Astrocyte (in vitro differentiated cells and primary cell): Measurements from ENCODE around the gene CCSER1. TPM values are rescaled to one million over a fixed set of nuclear protein-coding genes. Genes with fewer than 3 reads are reported as not detected.
"Not testable (repeated sequence)": the region's sequence is repeated elsewhere in the genome, so short reads cannot be mapped to it uniquely, and the experiment has no call there.

Experiments
- DNase-seq: peaks from one replicate; pipeline ENCODE4 v3.0.0-alpha.2; 2010; ENCODE audit warnings: low read depth
- FAIRE-seq: peaks from 2 replicates; lab custom pipeline; 2011; peaks lifted over from hg19 to GRCh38; lab: Jason Lieb, UNC
- H2AFZ ChIP-seq: 2 replicates; pipeline ENCODE4 v1.6.0; 2012; ENCODE audit warnings: low read depth, low read length, inconsistent platforms
- H3K27ac ChIP-seq: 2 replicates; pipeline ENCODE4 v1.5.1; 2011; ENCODE audit warnings: low read depth, low read length, inconsistent platforms
- H3K27me3 ChIP-seq: 2 replicates; pipeline ENCODE4 v1.6.0; 2011; ENCODE audit warnings: low read length, inconsistent platforms; ENCODE audit not compliant: insufficient read depth
- H3K36me3 ChIP-seq: 2 replicates; pipeline ENCODE4 v1.5.1; 2011; ENCODE audit warnings: low read length, inconsistent platforms; ENCODE audit not compliant: insufficient read depth
- H3K4me1 ChIP-seq: 2 replicates; pipeline ENCODE4 v1.5.1; 2011; ENCODE audit warnings: low read length, inconsistent platforms; ENCODE audit not compliant: insufficient read depth
- H3K4me2 ChIP-seq: 2 replicates; pipeline ENCODE4 v1.6.0; 2012; ENCODE audit warnings: low read length, inconsistent platforms
- H3K4me3 ChIP-seq: 2 replicates; pipeline ENCODE4 v1.5.1; 2011; ENCODE audit warnings: low read depth, mild to moderate bottlenecking, low read length, inconsistent platforms; ENCODE audit not compliant: insufficient read depth
- H3K79me2 ChIP-seq: 2 replicates; pipeline ENCODE4 v1.6.0; 2012; ENCODE audit warnings: mild to moderate bottlenecking, low read length, inconsistent platforms; ENCODE audit not compliant: insufficient read depth
- H3K9ac ChIP-seq: 2 replicates; pipeline ENCODE4 v1.6.0; 2012; ENCODE audit warnings: mild to moderate bottlenecking, low read length, inconsistent platforms
- H3K9me3 ChIP-seq: 2 replicates; pipeline ENCODE4 v1.5.1; 2012; ENCODE audit warnings: low read depth, mild to moderate bottlenecking, low read length, inconsistent platforms; ENCODE audit not compliant: insufficient read depth
- H4K20me1 ChIP-seq: 2 replicates; pipeline ENCODE4 v1.6.0; 2012; ENCODE audit warnings: low read length, inconsistent platforms; ENCODE audit not compliant: insufficient read depth
- H3K27ac Mint-ChIP-seq: one replicate; pipeline ENCODE4 v1.8.0; 2021; ENCODE audit warnings: mild to moderate bottlenecking, mixed read lengths; ENCODE audit not compliant: unreplicated experiment
- H3K27me3 Mint-ChIP-seq: one replicate; pipeline ENCODE4 v1.8.0; 2021; ENCODE audit warnings: low read depth, mixed read lengths; ENCODE audit not compliant: unreplicated experiment
- H3K36me3 Mint-ChIP-seq: one replicate; pipeline ENCODE4 v1.8.0; 2021; ENCODE audit warnings: low read depth, mixed read lengths; ENCODE audit not compliant: unreplicated experiment
- H3K4me1 Mint-ChIP-seq: one replicate; pipeline ENCODE4 v1.8.0; 2021; ENCODE audit warnings: low read depth, mixed read lengths; ENCODE audit not compliant: unreplicated experiment
- H3K4me3 Mint-ChIP-seq: one replicate; pipeline ENCODE4 v1.8.0; 2021; ENCODE audit warnings: mild to moderate bottlenecking, moderate library complexity, mixed read lengths; ENCODE audit not compliant: unreplicated experiment
- H3K9me3 Mint-ChIP-seq: one replicate; pipeline ENCODE4 v1.8.0; 2021; ENCODE audit warnings: mild to moderate bottlenecking, mixed read lengths; ENCODE audit not compliant: unreplicated experiment
- EZH2 ChIP-seq: IDR thresholded peaks from 2 replicates; pipeline ENCODE4 v1.6.1; 2012; ENCODE audit warnings: mild to moderate bottlenecking, low read length, inconsistent platforms; ENCODE audit not compliant: insufficient read depth
- total RNA-seq: library from RNA; stranded (reverse); gene quantifications from 2 replicates; pipeline ENCODE4 v1.2.1, GENCODE V29; 2021
- TF ChIP-seq, protein P1 (sequence below): IDR thresholded peaks from 2 replicates; pipeline ENCODE4 v1.5.1; 2011; ENCODE audit warnings: low read depth, mild to moderate bottlenecking, inconsistent platforms, low read length, moderate library complexity; ENCODE audit not compliant: insufficient read depth

Gene CCSER1
- total RNA-seq, 1 donor from 2014 or later, result 2.2 TPM

DNA sequence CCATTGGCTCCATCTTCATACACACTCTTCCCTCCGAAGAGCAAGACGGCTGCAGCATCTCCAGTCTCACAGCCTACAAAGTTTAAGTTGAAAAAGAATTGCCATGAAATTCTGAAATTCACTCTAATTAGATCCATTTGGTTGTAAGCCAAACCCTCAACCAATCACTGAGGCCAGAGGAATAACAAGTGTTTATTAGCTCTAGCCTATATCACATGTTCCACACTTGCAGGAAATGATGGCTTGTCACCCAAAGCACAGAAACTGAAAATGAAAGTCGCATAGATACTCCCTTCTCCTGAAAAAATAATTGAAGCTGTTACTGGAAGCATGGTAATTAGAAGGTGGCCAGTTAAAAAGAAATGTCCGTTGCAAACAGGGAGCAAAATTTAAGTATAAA lies 1071.8 kb downstream of the CCSER1 start:
- Mint-ChIP-seq H3K27me3 (no peaks in the 10 kb centered on the region), H3K4me3 (no peak overlapping the region), H3K4me1 (no peaks in the 10 kb centered on the region), H3K36me3 (no peaks in the 10 kb centered on the region), H3K9me3 (no peaks in the 10 kb centered on the region), H3K27ac (no peak overlapping the region)
- Histone ChIP-seq H3K4me2 (peak overlapping the region; percentile 65), H3K27ac (no peak overlapping the region), H4K20me1 (no peaks in the 10 kb centered on the region), H3K4me1 (no peaks in the 10 kb centered on the region), H2AFZ (peak overlapping the region; percentile 47), H3K36me3 (no peaks in the 10 kb centered on the region), H3K9ac (no peak overlapping the region), H3K79me2 (no peaks in the 10 kb centered on the region), H3K9me3 (no peaks in the 10 kb centered on the region), H3K4me3 (peak overlapping the region; percentile 23), H3K27me3 (no peaks in the 10 kb centered on the region)
- FAIRE-seq, result no peak
- no peak for DNase-seq
- TF ChIP-seq EZH2, result no peak
- TF ChIP-seq, protein P1, sequence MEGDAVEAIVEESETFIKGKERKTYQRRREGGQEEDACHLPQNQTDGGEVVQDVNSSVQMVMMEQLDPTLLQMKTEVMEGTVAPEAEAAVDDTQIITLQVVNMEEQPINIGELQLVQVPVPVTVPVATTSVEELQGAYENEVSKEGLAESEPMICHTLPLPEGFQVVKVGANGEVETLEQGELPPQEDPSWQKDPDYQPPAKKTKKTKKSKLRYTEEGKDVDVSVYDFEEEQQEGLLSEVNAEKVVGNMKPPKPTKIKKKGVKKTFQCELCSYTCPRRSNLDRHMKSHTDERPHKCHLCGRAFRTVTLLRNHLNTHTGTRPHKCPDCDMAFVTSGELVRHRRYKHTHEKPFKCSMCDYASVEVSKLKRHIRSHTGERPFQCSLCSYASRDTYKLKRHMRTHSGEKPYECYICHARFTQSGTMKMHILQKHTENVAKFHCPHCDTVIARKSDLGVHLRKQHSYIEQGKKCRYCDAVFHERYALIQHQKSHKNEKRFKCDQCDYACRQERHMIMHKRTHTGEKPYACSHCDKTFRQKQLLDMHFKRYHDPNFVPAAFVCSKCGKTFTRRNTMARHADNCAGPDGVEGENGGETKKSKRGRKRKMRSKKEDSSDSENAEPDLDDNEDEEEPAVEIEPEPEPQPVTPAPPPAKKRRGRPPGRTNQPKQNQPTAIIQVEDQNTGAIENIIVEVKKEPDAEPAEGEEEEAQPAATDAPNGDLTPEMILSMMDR, result no peak

DNA sequence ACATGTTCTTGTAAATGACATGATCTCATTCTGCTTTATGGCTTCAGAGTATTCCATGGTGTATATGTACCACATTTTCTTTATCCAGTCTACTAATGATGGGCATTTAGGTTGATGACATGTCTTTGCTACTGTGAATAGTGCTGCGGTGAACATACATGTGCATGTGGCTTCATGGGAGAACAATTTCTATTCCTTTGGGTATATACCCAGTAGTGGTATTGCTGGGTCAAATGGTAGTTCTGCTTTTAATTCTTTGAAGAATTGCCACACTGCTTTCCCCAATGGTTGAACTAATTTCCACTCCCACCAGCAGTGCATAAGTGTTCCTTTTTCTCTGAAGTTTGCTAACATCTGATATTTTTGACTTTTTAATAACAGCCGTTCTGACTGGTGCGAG lies 1080.3 kb downstream of the CCSER1 start:
- H3K9ac ChIP-seq, result no peak overlapping the region
- no peaks in the 10 kb centered on the region for H4K20me1 ChIP-seq
- Mint-ChIP-seq H3K9me3 (no peaks in the 10 kb centered on the region), H3K4me1 (no peaks in the 10 kb centered on the region), H3K36me3 (no peaks in the 10 kb centered on the region), H3K4me3 (no peak overlapping the region), H3K27me3 (peaks cover 1% of the 10 kb centered on the region), H3K27ac (no peak overlapping the region)
- no peak overlapping the region for H2AFZ ChIP-seq
- no peak overlapping the region for H3K27ac ChIP-seq
- H3K4me3 ChIP-seq, result no peak overlapping the region
- H3K9me3 ChIP-seq, result no peaks in the 10 kb centered on the region
- no peak overlapping the region for H3K4me2 ChIP-seq
- no peak for DNase-seq
- no peaks in the 10 kb centered on the region for H3K79me2 ChIP-seq
- TF ChIP-seq, protein P1, result no peak
- no peak for TF ChIP-seq EZH2
- no peaks in the 10 kb centered on the region for H3K27me3 ChIP-seq
- H3K4me1 ChIP-seq, result no peaks in the 10 kb centered on the region
- no peaks in the 10 kb centered on the region for H3K36me3 ChIP-seq
- no peak for FAIRE-seq

DNA sequence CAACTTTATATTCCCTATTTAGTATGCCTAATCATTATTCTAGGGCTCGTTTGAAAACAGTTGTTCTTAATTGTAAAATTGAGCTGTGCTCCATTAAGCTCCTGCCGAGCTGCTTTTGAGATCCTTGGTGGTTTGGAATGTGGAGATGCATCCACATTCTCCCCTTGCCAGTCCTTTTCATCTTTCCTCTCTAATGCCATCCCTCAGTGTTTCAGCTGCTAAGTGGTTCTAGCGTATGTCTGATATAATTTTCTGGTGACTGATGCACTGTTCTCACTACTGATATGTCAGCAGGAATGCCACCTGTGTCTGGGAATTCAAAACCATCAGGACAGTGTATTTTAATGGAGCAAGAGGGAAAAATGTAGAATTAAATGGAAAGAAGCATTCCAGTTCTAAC lies 1085.0 kb downstream of the CCSER1 start:
- Histone ChIP-seq H3K9ac (no peak overlapping the region), H3K27me3 (no peaks in the 10 kb centered on the region), H3K36me3 (no peaks in the 10 kb centered on the region), H3K4me2 (no peak overlapping the region), H4K20me1 (no peaks in the 10 kb centered on the region), H3K4me3 (no peak overlapping the region), H3K9me3 (no peaks in the 10 kb centered on the region), H3K4me1 (no peaks in the 10 kb centered on the region), H2AFZ (no peak overlapping the region), H3K79me2 (no peaks in the 10 kb centered on the region), H3K27ac (no peak overlapping the region)
- FAIRE-seq (no peak), DNase-seq (no peak)
- H3K27ac Mint-ChIP-seq, result no peak overlapping the region
- H3K4me3 Mint-ChIP-seq, result no peak overlapping the region
- no peaks in the 10 kb centered on the region for H3K36me3 Mint-ChIP-seq
- peaks cover 3% of the 10 kb centered on the region for H3K9me3 Mint-ChIP-seq
- TF ChIP-seq EZH2, result no peak
- TF ChIP-seq, protein P1, result no peak
- H3K27me3 Mint-ChIP-seq, result peaks cover 1% of the 10 kb centered on the region
- no peaks in the 10 kb centered on the region for H3K4me1 Mint-ChIP-seq

DNA sequence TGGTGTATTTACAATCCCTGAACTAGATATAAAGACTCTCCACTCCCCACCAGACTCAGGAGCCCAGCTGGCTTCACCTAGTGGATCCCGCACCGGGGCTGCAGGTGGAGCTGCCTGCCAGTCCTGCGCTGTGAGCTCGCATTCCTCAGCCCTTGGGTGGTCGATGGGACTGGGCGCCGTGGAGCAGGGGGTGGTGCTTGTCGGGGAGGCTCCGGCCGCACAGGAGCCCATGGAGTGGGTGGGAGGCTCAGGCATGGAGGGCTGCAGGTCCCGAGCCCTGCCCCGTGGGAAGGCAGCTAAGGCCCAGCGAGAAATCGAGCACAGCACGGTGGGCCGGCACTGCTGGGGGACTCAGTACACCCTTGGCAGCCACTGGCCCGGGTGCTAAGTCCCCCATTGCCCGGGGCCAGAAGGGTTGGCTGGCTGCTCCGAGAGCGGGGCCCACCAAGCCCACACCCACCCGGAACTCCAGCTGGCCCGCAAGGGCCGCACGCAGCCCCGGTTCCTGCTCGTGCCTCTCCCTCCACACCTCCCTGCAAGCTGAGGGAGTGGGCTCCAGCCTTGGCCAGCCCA lies 1090.7 kb downstream of the CCSER1 start:
- H2AFZ ChIP-seq, FAIRE-seq: not testable (repeated sequence)

More for the DNA sequence above, 1090.7 kb downstream of the CCSER1 start:
- not testable (repeated sequence) for H3K4me1 ChIP-seq, H3K36me3 ChIP-seq, H3K4me3 ChIP-seq, H4K20me1 ChIP-seq, H3K9me3 ChIP-seq, H3K27ac Mint-ChIP-seq, H3K9ac ChIP-seq, H3K36me3 Mint-ChIP-seq, H3K27me3 Mint-ChIP-seq, H3K4me3 Mint-ChIP-seq, H3K27me3 ChIP-seq, H3K27ac ChIP-seq, H3K4me1 Mint-ChIP-seq, H3K79me2 ChIP-seq, DNase-seq, H3K4me2 ChIP-seq, H3K9me3 Mint-ChIP-seq
